ENCODE measurements around the gene PLVAP.

Gene PLVAP

DNA sequence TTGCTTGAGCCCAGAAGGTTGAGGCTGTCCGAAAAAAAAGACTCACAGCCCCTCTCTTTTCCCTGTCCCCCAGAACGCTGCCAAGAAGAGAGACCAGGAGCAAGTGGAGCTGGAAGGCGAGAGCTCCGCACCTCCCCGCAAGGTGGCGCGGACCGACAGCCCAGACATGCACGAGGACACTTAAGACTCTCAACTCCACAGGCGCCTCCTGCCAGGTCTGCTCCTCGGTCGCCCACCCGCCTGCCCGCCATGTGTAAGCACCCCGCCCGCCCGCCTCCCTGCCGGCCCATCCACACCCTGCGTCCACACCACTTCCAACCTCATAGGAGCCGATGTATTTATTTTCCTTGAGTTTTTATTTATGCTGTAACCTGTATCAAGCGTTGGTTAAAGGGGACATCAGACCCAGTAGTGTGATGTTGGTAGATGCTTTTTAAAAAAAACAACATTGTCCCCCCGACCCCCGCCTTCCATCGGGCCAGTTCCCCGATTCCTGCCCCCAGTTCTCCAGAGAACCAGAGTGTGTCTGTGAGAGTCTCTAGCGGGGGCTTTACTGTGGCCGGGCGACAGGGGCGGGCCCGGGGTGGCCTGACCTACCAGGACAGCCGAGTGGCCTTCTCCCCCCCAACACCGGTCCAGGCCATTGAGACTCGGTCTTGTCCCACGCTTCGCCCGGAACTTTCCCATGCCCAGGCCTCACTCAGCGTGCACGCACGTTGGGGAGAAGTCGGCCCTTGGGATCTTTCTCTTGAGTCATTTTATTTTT, 57.5 kb downstream of the PLVAP start:
- DNase-seq = no peak

DNA sequence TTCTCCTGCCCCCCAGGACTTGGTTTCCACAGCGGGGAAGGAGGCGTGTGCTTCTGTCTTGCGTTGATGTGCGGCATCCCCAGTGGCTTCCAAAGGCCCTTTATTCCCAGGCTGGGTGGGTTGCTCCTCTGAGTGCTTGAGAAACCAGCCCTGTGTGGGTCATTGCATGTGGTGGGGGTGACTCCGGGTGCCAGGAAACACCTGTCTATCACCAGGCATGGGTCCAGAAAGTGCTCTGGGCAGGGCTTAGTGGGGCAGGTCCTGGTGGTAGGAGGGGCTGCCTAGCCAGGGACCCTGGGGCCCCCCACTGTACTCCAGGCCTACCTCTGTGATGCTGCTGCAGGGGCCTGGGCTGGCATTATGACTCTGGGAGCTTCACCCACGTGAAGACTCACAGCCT, 58.2 kb downstream of the PLVAP start:
- no peak for DNase-seq

DNA sequence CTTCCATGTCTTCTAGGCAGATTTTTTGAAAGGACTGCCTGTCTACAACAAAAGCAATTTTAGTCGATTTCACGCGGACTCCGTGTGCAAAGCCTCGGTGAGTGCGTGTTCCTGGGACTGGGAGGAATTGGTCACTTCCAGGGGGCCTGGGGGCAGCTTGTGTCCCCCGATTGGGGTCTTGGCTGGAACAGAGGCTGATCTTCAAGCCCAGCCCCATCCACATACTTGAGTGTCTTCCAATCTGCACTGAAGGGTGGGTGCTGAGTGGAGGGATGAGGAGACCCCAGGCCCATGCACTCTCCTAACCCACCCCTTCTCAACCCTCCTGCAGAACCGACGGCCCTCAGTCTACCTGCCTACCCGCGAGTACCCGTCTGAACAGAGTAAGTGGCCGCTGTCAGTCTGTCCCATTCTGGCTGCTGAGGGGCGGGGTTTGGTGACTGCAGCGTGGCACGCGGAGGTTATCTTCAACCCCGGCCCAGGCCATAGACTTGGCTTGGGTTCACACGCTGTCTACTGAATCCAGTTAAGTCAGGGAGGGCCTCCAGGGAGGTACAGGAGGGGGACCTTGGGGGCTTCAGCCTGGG, 63.0 kb downstream of the PLVAP start:
- no peak for DNase-seq

DNA sequence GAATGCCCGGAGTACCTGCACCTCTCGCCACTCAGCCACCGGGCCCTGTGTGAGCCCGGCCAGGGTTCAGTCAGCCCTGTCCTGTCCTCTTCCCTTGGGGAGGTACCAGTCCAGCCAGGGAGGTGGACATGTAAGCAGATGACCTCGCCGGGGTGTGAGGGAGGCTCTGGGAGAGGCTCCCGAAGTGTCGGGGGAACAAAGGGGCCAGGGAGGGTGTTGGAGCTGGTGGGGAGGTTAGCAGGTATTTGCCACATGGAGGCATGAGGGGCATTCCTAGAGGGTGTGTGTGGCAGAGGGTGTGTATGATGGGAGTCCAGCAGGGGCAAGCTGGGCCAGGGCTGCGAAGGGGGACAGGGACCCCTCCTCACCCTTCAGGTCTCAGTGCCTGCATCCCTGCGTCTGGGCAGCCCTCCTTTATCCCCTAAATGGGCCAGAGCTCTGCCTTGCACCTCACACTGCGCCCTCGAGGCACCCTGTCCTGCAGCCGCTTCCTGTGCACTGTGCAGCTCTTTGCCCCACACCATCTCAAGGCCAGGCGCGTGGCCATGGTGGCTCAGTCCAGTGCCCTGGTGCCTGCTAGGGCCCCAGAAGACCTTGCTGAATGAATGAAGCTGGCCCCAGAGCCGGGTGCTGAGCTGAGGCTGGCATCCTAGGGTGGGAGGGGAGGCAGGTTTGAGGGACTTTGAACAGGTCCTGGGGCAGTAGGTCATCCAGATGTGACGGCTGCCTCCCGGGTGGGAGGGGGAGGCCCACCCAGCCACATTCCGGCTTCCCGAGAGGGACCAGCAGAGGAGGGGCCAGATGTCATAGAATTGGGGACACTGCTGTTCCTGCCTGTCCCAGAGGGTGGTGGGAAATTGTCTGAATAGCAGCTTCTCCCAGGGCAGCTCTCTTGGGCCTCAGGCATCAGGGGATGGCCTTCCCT, 64.7 kb downstream of the PLVAP start:
- DNase-seq = no peak

DNA sequence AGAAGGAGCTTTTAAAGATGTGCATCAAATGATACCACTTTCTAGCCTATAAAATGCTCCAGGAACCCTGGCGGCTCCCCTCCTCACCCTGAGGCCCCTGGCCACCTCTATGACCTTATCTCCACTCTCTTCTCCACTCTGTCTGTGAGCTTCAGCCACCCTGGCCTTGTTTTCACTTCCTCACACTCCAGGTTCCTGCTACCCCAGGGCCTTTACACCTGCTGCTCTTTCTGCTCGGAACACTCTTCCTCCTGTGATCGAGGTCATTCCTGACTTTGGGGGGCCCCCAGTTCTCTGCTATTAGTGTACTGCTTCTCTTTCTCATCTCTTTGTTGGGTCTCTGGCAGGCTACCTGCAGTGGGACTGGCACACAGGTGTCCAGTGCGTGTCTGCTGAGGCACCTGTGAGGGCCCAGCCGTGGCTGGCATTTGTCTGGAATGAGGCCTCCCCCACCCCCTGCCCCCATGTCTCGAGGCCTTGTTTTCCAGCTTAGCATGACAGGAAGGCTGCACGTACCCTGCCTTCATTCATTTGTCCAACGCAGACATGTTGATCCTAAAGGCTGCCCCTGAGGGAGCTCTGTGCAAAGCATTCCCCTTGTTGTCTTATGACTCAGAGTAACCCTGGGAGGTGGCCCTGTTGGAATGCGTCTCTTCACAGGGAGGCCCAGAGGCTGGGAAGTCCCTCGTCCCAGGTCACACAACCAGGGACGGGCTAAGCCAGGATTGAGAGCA, 65.5 kb downstream of the PLVAP start:
- no peak for DNase-seq

DNA sequence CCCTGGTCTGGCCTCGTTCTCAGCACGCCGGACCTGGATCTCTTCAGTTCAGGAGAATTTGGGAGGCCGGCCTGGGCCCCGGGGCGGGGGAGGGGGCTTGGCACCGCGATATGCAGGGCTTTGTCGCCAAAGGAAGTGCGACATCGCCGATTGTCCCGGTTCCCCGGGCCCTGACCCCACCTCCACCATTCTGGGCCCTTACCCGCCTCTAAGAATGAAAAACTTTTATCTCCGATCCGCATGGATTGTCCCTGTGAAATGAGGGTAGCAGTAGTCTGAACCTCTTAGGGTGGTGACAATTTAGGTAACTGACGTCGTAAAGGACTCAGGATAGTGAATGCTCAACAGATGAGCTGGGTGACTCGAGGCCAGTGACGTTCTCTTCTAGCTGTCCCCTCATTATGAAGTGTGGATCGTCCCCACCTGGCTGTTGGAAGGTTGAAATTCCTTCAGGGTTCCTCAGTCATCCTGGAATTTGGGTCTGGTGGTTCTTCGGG, 67.1 kb downstream of the PLVAP start:
- no peak for DNase-seq

DNA sequence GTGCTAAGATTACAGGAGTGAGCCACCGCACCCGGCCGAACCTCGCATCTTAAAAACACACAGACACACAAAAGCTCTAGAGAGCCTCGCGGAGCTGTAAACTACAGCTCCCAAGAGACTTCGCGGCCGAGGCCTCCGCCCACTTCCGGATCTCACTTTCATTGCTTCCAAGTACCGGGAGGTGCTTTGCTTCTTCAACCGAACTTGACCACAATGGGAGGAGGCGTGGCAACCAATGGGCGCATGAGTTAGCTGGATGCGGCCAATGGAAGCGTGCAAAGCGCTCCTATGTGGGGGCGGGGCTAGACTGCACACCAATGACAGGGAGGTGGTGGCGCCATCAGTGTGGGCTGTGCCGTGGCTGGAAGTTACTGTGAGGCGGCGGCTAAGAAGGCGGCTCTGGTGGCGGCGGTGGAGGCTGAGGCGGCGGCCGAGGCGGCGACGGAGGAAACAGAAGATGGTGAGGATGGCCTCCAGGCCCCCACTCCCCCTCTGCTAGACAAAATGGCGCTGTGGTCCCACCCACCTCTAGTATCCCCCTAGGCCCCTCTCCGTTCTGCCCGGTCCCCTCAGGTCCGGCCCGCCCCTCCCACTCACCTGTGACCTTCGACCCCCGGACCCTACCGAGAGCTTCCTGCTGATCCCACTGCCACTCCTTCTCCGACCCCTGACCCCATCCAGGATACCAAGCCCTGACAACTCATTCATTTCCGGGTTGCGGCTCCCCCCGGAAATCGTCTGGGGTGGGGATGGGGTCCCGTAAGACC, 67.8 kb downstream of the PLVAP start, which contains the start of gene DDA1:
TSS of gene DDA1 (plus strand) at position 366 of the 767 bp plus-strand sequence. CDS start at position 458, 92 bp downstream.
- DNase-seq = peak; percentile 99

DNA sequence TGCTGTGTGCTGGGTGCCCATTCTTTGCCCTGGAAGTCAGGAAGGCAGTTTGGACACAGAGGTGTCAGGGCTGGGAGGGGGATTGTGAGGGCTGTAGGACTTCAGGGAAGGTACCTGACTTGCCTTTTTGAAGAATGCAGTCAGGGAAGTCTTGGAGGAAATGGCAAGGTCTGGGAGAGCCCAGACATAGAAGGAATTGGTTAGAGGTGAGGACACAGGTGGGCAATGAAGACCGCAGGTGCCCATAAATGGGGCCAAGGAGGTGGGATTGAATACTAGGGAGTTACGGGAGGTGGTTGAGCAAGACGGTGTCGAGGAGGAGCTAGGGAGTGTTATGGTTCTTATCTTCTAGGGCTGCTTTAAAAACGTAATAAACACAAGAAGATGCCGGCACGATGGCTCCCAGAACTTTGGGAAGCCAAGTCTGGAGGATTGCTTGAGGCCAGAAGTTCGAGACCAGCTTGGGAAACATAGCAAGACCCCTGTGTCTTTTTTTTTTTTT, 69.2 kb downstream of the PLVAP start:
- no peak for DNase-seq

DNA sequence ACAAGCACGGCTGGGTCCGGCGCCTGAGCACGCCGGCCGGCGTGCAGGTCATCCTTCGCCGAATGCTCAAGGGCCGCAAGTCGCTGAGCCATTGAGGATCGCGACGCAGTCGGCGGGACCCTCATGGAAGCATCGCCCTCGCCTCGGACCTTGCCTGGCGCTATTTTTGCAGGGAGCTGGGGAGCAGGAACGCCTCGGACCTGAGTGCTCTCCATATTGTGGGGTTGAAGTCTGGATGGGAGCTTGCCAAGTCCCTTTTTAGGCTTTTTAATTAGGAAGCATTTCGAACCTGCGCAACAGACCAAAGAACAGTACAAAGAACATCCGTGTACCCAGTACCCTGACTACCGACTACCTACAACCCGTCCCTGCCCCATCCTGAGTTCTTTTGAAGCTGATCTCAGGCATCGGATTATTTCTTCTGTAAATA, 70.8 kb downstream of the PLVAP start:
- DNase-seq = no peak

DNA sequence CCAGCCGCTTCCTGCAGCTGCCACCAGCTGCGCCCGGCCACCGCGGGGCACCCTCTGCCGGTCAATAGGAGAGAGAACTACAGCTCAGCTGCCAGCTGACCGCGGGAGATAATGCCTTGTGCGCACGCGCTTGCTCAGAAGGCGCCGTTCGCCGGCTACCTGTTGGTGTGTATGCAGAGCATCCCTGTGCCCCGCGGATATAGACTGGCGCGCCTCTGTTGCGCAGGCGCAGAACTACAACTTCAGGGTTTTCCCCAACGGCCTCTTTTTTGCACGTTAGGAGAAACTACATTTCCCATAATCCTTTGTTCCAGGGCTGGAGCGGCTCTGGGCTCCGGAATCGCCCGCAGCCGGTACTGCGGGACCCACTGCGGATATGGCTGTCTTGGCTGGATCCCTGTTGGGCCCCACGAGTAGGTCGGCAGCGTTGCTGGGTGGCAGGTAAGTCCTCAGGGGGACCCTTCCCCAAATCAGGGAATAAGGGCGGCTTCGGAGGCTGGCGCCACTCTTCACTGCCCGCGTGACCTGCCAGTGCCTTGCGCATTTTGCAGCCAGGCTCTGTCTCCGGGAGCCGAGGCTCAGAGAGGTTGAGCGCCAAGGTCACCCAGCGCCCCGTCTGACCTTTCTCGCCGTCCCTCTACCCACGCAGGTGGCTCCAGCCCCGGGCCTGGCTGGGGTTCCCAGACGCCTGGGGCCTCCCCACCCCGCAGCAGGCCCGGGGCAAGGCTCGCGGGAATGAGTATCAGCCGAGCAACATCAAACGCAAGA, 71.4 kb downstream of the PLVAP start, which contains the start of gene MRPL34:
TSS of gene MRPL34 (plus strand) at position 356 of the 768 bp plus-strand sequence. CDS start at position 377, 21 bp downstream.
- peak; percentile 98 for DNase-seq

DNA sequence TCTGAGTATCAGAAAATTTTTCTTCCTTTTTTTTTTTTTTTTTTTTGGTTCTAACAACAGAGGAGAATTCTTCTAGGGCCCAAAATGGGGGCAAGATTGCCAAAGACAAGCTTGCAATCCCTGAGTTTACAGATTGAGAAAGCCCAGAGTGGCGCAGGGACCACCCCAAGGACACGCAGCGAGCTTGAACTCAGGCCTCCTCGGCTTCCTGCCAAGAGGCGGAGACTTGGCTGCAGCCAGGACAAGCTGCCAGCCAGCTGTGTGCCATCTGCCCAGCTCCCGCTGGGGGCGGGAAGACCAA, 72.0 kb downstream of the PLVAP start:
- DNase-seq = no peak

DNA sequence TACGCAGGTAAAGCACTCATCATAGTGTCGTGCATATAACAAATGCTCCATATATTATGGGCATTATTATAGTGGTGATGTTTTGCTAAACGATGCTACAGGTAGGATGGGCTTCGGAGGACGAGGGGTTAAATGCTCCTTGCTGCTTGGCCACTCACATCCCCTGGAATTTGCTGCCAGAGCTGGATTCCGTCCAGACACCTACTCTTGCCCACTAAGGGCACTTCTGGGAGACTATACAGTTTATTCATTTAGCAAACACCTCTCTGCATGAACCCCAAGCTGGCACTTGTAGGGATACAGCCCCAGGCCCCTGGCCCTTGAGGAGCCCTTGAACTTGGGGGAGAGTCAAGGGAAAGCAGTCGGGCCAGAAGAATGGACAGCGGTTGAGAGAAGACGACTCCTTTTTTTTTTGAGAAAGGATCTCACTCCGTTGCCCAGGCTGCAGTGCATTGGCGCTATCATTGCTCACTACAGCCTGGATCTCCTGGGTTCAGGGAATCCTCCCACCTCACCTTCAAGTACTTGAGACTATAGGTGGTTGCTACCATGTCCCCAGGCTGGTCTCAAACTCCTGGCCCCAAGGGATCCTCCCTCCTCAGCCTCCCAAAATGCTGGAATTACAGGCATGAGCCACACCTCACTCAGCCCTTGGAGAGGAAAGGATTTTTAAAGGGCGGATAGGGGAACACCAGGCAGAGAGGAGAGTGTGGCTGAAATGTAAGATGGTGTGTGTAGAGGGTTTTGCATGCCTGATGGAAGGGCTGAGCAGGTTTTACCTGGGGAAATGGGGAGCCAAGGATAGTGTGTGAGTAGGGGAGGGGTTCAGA, 72.5 kb downstream of the PLVAP start:
- DNase-seq = no peak

DNA sequence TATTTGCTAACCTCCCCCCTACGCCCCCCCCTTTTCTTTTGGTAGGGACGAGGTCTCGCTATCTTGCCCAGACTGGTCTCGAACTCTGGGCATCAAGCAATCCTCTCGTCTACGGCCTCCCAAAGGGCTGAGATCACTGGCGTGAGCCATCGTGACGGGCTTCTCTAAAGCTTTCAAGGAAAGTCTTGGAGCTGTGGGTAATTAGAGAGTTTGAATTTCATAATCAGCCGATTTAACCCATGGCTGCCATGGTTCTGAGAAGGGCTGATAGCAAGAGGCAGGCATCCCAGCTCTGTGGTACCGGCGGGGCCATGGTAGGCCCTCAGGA, 73.2 kb downstream of the PLVAP start:
- no peak for DNase-seq

DNA sequence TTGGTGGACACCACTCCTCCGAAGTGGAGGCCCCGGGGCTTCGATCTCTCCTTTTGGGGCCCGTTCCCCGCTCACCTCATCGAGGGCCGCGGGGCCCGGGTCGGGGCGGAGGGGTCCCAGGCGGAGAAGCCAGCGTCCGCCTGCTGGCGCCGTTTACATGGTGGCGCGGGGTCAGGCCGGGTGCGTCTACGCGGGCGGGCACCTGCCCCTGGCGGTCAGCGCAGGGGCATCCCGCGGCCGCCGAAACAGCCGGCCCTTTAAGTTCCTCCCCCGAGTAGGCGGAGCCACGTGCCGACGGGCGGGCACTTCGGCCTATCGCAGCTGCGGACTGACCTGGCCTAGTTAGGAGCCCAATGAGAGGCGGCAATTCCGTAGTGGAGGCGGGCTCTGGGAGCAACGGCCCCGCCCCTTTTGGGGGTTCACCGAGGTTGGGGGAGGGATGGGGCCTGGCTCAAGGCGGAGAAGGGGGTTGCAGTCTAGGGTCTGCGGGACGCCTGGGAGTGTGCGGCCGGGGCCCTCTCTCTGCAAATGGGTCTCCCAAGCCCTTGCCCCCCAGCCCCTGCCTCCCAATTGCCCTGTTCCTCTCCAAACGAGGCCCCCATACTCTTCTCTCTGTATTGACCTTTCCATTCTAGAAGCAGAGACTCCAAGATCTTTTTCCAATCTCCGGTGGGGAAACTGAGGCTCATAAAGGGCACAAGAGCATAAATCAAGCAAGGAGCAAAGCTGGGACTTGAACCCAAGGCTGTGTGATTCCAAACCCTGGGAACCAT, 73.8 kb downstream of the PLVAP start, which contains the start of gene ABHD8:
TSS of gene ABHD8 (minus strand) at position 259 of the 773 bp plus-strand sequence. CDS start 1,809 bp downstream, outside the sequence.
- peak; percentile 95 for DNase-seq

DNA sequence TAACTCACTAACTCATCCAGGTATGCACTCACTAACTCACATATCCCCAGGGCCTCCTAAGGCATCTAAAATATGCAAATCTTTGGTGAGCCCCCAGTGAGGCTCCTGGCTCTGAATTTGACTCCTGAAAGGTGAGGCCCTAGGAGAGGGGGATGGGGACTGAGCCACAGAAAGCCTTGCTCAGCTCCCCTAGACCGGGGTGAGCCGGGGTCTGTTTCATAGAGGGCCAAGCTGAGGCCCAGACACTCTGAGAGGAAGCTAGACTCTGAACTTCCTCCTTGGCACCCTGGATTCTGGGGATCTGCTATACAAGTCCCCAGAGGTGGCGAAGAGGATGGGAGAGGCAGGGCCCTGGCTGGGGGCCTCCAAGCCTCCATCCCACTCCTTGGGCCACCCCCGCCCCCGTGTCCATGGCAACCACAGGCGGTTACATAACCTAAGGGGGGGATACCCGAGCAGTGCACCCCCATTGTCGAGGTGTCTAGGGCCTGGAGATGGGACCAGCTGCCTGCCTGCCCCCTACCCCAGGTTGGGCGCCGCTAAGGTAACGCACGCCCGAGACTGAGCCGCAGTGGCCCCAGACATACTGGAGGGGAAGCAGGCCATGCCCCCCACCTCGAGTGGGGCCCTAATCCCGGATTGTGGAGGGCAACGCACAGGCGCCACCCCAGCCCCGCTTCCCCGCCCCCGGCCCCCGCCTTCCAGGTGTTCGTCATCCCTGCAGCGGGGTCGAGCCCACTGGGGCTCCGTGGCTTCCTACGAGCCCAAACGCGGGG, 74.6 kb downstream of the PLVAP start:
- no peak for DNase-seq

All from NCI-H1105 (cell line).